HCT116 (cell line): Measurements from ENCODE around the gene POPDC3. TPM values are rescaled to one million over a fixed set of nuclear protein-coding genes. Genes with fewer than 3 reads are reported as not detected.

Experiments
- ATAC-seq: fragments of 200-7000 bp; cut with Tn5 transposase; 2 replicates; pipeline ENCODE4 v1.9.1; 2020; ENCODE audit warnings: mild to moderate bottlenecking, moderate library complexity
- BruUV-seq: library from RNA; stranded (reverse); fragments of 400-500 nt; replicated peaks from 2 replicates; lab custom pipeline; 2021; lab: Mats Ljungman, UMichigan
- CTCF ChIA-PET: fragments of 300-600 bp; sonication (Branson Sonifier 250); formaldehyde crosslinking; loops from one replicate; lab custom pipeline; 2021; ENCODE audit warnings: antibody characterized with exemption; lab: Charles Lee
- POLR2A ChIA-PET: fragments of 300-600, 350-600 bp; sonication (Branson Sonifier 250); formaldehyde crosslinking; loops from one replicate; lab custom pipeline; 2021; ENCODE audit warnings: antibody characterized with exemption; lab: Charles Lee
- RAD21 ChIA-PET, 2 experiments: fragments of 300-600 bp; sonication (Branson Sonifier 250); formaldehyde crosslinking; loops; one replicate each; lab custom pipeline; 2023; ENCODE audit warnings: low total read pairs in 2 of 2; ENCODE audit not compliant: uncharacterized antibody in 2 of 2, unreplicated experiment in 2 of 2, low non-redundant PET in 1 of 2; lab: Charles Lee
- DNase-seq: peaks from one replicate; pipeline ENCODE4 v3.0.0-alpha.2; 2010; ENCODE audit warnings: low read depth, low spot score
- H2AFZ ChIP-seq: fragments of 200-600 bp; shearing (Covaris generic), sonication (generic); 2 replicates; pipeline ENCODE4 v1.6.1; 2017; ENCODE audit warnings: low read depth, mixed run types, mixed read lengths, antibody characterized with exemption, low read length; ENCODE audit not compliant: poor library complexity, severe bottlenecking
- H3K27ac ChIP-seq: 2 replicates; pipeline ENCODE4 v1.5.1; 2012; ENCODE audit warnings: low read depth, low read length
- H3K27me3 ChIP-seq: fragments of 200-600 bp; sonication (generic); 2 replicates; pipeline ENCODE4 v1.6.1; 2016; ENCODE audit warnings: mixed run types, low read length, mixed read lengths; ENCODE audit not compliant: insufficient read depth
- H3K36me3 ChIP-seq, 2 experiments: fragments of 200-500 bp in 1 of 2; fragments of 200-600 bp in 1 of 2; sonication (Bioruptor generic) in 1 of 2; sonication (generic) in 1 of 2; 2 replicates each; pipeline versions ENCODE4 v1.5.1 to v1.6.1; 2014 to 2016; ENCODE audit warnings: low read length in 2 of 2, inconsistent platforms in 1 of 2, mixed read lengths in 1 of 2, mixed run types in 1 of 2; ENCODE audit not compliant: insufficient read depth in 2 of 2, control insufficient read depth in 1 of 2
- H3K4me1 ChIP-seq, 2 experiments: fragments of 200-600 bp in 1 of 2; sonication (generic) in 1 of 2; 2 replicates each; pipeline versions ENCODE4 v1.5.1 to v1.6.1; 2012 to 2017; ENCODE audit warnings: low read length in 2 of 2, inconsistent platforms in 1 of 2, mild to moderate bottlenecking in 1 of 2, mixed read lengths in 1 of 2, mixed run types in 1 of 2, moderate library complexity in 1 of 2; ENCODE audit not compliant: insufficient read depth in 2 of 2, control insufficient read depth in 1 of 2
- H3K4me2 ChIP-seq: fragments of 200-600 bp; sonication (generic); 2 replicates; pipeline ENCODE4 v1.6.1; 2017; ENCODE audit warnings: mixed run types, low read length, mixed read lengths
- H3K4me3 ChIP-seq, 2 experiments: fragments of 200-600 bp in 1 of 2; sonication (generic) in 1 of 2; replicated peaks in 1 of 2; 2 replicates each; pipeline ENCODE4 v1.5.1; 2011 to 2016; ENCODE audit warnings: low read length in 2 of 2, control low read depth in 1 of 2, low read depth in 1 of 2, mild to moderate bottlenecking in 1 of 2, mixed read lengths in 1 of 2, mixed run types in 1 of 2
- H3K79me2 ChIP-seq: fragments of 200-600 bp; sonication (generic); 2 replicates; pipeline ENCODE4 v1.6.1; 2017; ENCODE audit warnings: mild to moderate bottlenecking, mixed run types, low read length, moderate library complexity, mixed read lengths; ENCODE audit not compliant: insufficient read depth
- H3K9ac ChIP-seq: fragments of 200-600 bp; sonication (generic); 2 replicates; pipeline ENCODE4 v1.6.1; 2016; ENCODE audit warnings: low read length, mixed read lengths
- H3K9me2 ChIP-seq: fragments of 200-600 bp; sonication (generic), shearing (Covaris generic); 2 replicates; pipeline ENCODE4 v1.6.1; 2017; ENCODE audit warnings: mixed run types, mild to moderate bottlenecking, moderate library complexity; ENCODE audit not compliant: insufficient read depth
- H3K9me3 ChIP-seq, 2 experiments: fragments of 200-500 bp in 1 of 2; fragments of 200-600 bp in 1 of 2; sonication (Bioruptor generic) in 1 of 2; sonication (generic) in 1 of 2; 2 replicates each; pipeline ENCODE4 v1.6.1; 2014 to 2017; ENCODE audit warnings: low read length in 2 of 2, mixed read lengths in 2 of 2, inconsistent platforms in 1 of 2, low read depth in 1 of 2, mild to moderate bottlenecking in 1 of 2, mixed run types in 1 of 2, moderate library complexity in 1 of 2; ENCODE audit not compliant: control insufficient read depth in 1 of 2, insufficient read depth in 1 of 2
- H4K20me1 ChIP-seq: fragments of 200-600 bp; sonication (generic), shearing (Covaris generic); 2 replicates; pipeline ENCODE4 v1.6.1; 2017; ENCODE audit warnings: mixed run types, mild to moderate bottlenecking, moderate library complexity; ENCODE audit not compliant: insufficient read depth
- ATF3 ChIP-seq: IDR thresholded peaks from 2 replicates; pipeline ENCODE4 v1.6.1; 2012
- CBX3 ChIP-seq: IDR thresholded peaks from 2 replicates; pipeline ENCODE4 v1.6.1; 2012; ENCODE audit warnings: low read depth
- CTCF ChIP-seq, 3 experiments: fragments of 200-600 bp in 1 of 3; sonication (generic) in 1 of 3; IDR thresholded peaks in 2 of 3; conservative IDR thresholded peaks in 1 of 3; 2 replicates each; pipeline ENCODE4 v1.5.1; 2012 to 2017; ENCODE audit warnings: low read depth in 2 of 3, low read length in 2 of 3, antibody characterized with exemption in 1 of 3, borderline replicate concordance in 1 of 3, control low read depth in 1 of 3, mild to moderate bottlenecking in 1 of 3, mixed read lengths in 1 of 3, mixed run types in 1 of 3, moderate library complexity in 1 of 3; ENCODE audit not compliant: insufficient read depth in 1 of 3
- EGR1 ChIP-seq: IDR thresholded peaks from 2 replicates; pipeline ENCODE4 v1.6.1; 2012; ENCODE audit warnings: low read depth
- EZH2phosphoT487 ChIP-seq: fragments of 200-600 bp; IDR thresholded peaks from 2 replicates; pipeline ENCODE4 v1.6.1; 2018; ENCODE audit warnings: antibody characterized with exemption, borderline replicate concordance
- FOSL1 ChIP-seq: IDR thresholded peaks from 2 replicates; pipeline ENCODE4 v1.6.1; 2012; ENCODE audit warnings: low read depth
- MAX ChIP-seq: IDR thresholded peaks from 2 replicates; pipeline ENCODE4 v1.6.1; 2012
- POLR2A ChIP-seq: IDR thresholded peaks from 2 replicates; pipeline ENCODE4 v1.7.0; 2011; ENCODE audit warnings: borderline replicate concordance; ENCODE audit not compliant: insufficient read depth, insufficient read length; ENCODE audit errors: extremely low read depth
- REST ChIP-seq: IDR thresholded peaks from 2 replicates; pipeline ENCODE4 v1.6.1; 2012; ENCODE audit warnings: low read depth
- SIN3A ChIP-seq: IDR thresholded peaks from 2 replicates; pipeline ENCODE4 v1.6.1; 2012; ENCODE audit warnings: low read depth
- SP1 ChIP-seq: IDR thresholded peaks from 2 replicates; pipeline ENCODE4 v1.6.1; 2012; ENCODE audit warnings: low read depth
- SRF ChIP-seq: IDR thresholded peaks from 2 replicates; pipeline ENCODE4 v1.6.1; 2012; ENCODE audit warnings: low read depth
- ZBTB33 ChIP-seq: IDR thresholded peaks from 2 replicates; pipeline ENCODE4 v1.6.1; 2011; ENCODE audit warnings: mild to moderate bottlenecking, low read length, moderate library complexity; ENCODE audit not compliant: insufficient replicate concordance; ENCODE audit errors: extremely low read depth
- ZNF274 ChIP-seq: fragments of 200-500 bp; sonication (Bioruptor generic); IDR thresholded peaks from 2 replicates; pipeline ENCODE4 v1.6.1; 2014; ENCODE audit warnings: mild to moderate bottlenecking, low read depth, low read length, inconsistent platforms
- intact Hi-C: fragments of 100-400 bp; cut with micrococcal nuclease; formaldehyde crosslinking; loops from 2 replicates; pipeline ENCODE4 v1.10.0; 2022
- total RNA-seq: library from RNA; stranded (reverse); gene quantifications from one replicate; pipeline ENCODE4 v1.2.1, GENCODE V29; 2021; ENCODE audit not compliant: unreplicated experiment

The POPDC3 gene
- total RNA-seq, 1 experiment from 2014 or later: 10.1 TPM

- TF ChIP-seq ZBTB33: no peak
- TF ChIP-seq POLR2A: no peak
- TF ChIP-seq REST: no peak
- TF ChIP-seq EGR1: no peak
- TF ChIP-seq SP1: no peak
Observed at GRCh38 chr6:105120570-105120969, 59.2 kb downstream of the POPDC3 start (continued).

GRCh38 chr6:105116150-105116549 lies 63.7 kb downstream of the POPDC3 start:
- Histone ChIP-seq H3K27ac (no peak overlapping the region), H2AFZ (no peak overlapping the region), H3K9me2 (no peaks in the 10 kb centered on the region), H3K4me2 (no peak overlapping the region), H3K4me3 (no peak overlapping the region), H3K27me3 (no peaks in the 10 kb centered on the region), H3K36me3 (no peaks in the 10 kb centered on the region), H3K9ac (no peak overlapping the region), H3K79me2 (no peaks in the 10 kb centered on the region), H3K9me3 (no peaks in the 10 kb centered on the region), H3K4me1 (no peaks in the 10 kb centered on the region), H4K20me1 (no peaks in the 10 kb centered on the region)
- BruUV-seq: no TSS peak
- ChIA-PET CTCF (no interaction called here), POLR2A (no interaction called here), RAD21 (no interaction called here)
- TF ChIP-seq ZNF274: no peak
- no peak for TF ChIP-seq POLR2A
- no peak for TF ChIP-seq CTCF (IDR thresholded peaks at IDR 0.05 in 2 of 3, conservative IDR thresholded peaks at IDR 0.05 in 1 of 3; ENCODE audit: borderline replicate concordance in 1 of 3, insufficient read depth in 1 of 3, low read depth in 2 of 3, low read length in 2 of 3)
- TF ChIP-seq ZBTB33: no peak
- no peak for TF ChIP-seq CBX3
- TF ChIP-seq MAX: no peak
- no peak for TF ChIP-seq ATF3
- TF ChIP-seq EZH2phosphoT487: no peak
- no peak for TF ChIP-seq SRF
- no peak for TF ChIP-seq SIN3A
- no peak for TF ChIP-seq FOSL1
- intact Hi-C loops: no loop called here
- DNase-seq (no peak), ATAC-seq (no peak)
